GM19395 (cell line): ENCODE measurements around the gene GPANK1.
A peak's percentile ranks its signal among the peaks of the same experiment; 100 is the strongest.
"Not testable (repeated sequence)": the region's sequence is repeated elsewhere in the genome, so short reads cannot be mapped to it uniquely, and the experiment has no call there.

Source experiments
- ATAC-seq: cut with Tn5 transposase; IDR thresholded peaks from one replicate; pipeline ENCODE4 v1.9.1; 2021; ENCODE audit warnings: mild to moderate bottlenecking, moderate library complexity; ENCODE audit not compliant: unreplicated experiment

Gene GPANK1

GRCh38 chr6:31664790-31665500, at the start of gene GPANK1:
Gene GPANK1 (minus strand): TSS chr6:31664997. CDS start chr6:31664478, 519 bp downstream.
- peak; percentile 37 for ATAC-seq

- ATAC-seq = no peak
Observed at GRCh38 chr6:31713991-31714684, 49.3 kb upstream of the GPANK1 start.

GRCh38 chr6:31713465-31713864, 48.7 kb upstream of the GPANK1 start:
- ATAC-seq = no peak

DNA sequence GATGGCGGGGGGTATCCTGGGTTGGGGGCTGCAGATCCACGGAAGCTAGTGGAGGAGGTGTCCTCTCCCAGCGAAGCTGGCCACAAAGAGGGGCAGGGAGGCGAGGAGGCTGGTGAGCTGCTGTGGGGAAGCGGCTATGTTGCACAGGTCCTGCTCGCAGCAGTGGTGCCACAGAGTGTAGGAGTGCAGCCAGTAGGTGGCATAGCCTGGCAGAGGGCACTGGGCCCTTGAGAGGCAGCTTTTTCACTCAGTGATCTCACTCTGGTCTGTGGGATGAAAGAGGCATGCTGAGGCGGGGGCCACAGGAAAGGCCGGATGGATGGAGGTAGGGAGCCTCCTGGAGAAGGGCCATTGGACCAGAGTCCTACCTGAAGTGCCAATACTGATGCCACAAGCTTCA, 47.5 kb upstream of the GPANK1 start:
- ATAC-seq = no peak

DNA sequence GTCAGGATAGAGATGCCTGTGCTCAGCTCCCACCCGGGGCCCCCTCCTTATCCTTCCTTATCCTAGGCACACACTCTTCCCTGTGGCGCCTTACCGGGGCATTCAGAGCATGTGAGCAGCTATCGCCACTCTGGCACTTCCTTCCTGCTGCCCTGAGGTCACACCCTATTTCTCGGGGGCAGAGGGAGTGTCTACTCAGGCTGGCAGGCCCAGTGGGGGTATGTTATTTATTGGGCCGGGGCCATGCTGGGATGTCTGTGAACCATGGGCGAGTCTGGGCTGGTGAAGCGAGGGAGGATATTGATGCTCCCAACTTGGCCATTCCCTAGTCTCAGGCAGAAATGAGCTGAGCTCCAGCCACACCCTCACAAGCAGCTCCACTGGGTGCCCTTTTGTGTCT, 46.4 kb upstream of the GPANK1 start:
- no peak for ATAC-seq

- no peak for ATAC-seq
Observed at GRCh38 chr6:31710523-31711219, 45.9 kb upstream of the GPANK1 start.

DNA sequence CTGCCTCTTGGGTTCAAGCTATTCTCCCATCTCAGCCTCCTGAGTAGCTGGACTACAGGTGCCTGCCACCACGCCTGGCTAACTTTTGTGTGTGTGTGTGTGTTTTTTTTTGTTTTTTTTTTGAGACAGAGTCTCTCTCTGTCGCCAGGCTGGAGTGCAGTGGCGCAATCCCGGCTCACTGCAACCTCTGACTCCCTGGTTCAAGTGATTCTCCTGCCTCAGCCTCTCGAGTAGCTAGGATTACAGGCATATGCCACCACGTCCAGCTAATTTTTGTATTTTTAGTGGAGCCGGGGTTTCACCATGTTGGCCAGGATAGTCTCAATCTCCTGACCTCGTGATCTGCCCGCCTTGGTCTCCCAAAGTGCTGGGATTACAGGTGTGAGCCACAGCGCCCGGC, 44.4 kb upstream of the GPANK1 start:
- not testable (repeated sequence) for ATAC-seq

DNA sequence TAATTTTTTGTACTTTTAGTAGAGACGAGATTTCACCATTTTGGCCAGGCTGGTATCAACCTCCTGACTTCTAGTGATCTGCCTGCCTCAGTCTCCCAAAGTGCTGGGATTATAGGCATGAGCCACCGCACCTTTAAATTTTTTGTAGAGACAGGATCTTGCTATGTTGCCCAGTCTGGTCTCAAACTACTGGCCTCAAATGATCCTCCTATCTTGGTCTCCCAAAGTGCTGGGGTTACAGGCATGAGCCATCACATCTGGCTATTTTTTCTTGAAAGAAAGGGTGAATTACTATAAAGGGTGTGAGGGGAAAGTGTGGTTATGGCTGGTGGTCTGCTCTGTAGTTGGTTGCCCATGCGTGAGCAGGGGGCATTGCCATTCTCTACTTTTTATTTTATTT, 43.4 kb upstream of the GPANK1 start:
- no peak for ATAC-seq

- ATAC-seq = no peak
Observed at GRCh38 chr6:31707701-31708100, 42.9 kb upstream of the GPANK1 start.

- ATAC-seq = no peak
Observed at GRCh38 chr6:31706599-31706998, 41.8 kb upstream of the GPANK1 start, which contains the start of gene LY6G6F. Gene LY6G6F (plus strand): TSS chr6:31706866. CDS start chr6:31706907, 41 bp downstream.

- no peak for ATAC-seq
Observed at GRCh38 chr6:31705931-31706330, 41.1 kb upstream of the GPANK1 start.

GRCh38 chr6:31702819-31703716, 38.3 kb upstream of the GPANK1 start, which contains the start of gene ABHD16A:
Gene ABHD16A (minus strand): TSS chr6:31703324. CDS start chr6:31703281, 43 bp downstream.
- ATAC-seq = peak; percentile 87

DNA sequence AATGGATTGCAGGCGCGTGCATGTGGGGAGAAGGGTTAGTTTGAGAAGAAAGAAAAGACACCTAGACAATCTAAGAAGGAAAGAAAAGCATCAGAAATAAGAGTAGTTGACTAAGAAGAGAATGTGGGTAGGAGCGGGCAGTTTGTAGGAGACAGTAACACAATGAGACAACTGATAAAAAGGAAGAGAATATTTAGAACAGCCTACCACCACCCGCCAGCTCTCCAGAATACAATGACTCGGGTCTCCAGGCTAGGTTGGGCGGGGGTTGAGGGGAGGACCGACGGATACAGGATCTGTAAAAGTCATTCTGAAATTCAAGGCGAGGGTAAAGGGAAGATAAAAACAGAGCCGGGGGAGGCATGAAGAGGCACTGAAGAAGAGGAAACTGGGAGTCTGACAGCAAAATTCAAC, 37.6 kb upstream of the GPANK1 start:
- ATAC-seq = peak; percentile 8

- ATAC-seq = no peak
Observed at GRCh38 chr6:31701666-31702404, 37.0 kb upstream of the GPANK1 start.

DNA sequence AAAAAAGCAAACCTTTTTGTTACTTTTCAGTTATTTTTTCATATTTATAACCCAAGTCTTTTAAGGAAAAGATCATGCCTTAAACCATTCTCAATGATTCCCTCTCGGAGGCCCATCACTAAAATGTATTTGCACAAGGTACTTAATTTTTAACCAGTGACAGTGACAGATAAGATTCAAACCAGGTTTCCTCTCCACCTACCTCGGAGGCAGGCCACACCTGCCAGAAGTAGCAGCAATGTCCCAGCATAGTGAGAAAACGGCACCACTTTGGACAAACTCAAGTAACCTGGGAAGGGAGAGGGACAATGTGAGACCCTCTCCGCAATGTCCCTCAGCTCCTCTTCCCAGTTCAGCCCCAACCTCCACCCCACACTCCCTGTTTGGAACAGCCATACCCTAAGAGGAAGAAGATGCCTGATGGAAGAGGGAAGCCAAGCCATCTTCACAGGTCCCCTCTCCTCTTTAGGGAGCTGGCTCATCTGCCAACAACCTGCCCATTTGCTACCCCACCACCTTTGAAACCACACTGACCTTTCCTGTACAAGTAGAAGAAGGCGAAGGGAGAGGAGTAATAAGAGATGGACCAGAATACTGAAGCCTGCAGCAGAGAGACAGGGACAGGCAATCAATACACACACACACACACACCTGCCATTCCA, 36.1 kb upstream of the GPANK1 start:
- no peak for ATAC-seq

DNA sequence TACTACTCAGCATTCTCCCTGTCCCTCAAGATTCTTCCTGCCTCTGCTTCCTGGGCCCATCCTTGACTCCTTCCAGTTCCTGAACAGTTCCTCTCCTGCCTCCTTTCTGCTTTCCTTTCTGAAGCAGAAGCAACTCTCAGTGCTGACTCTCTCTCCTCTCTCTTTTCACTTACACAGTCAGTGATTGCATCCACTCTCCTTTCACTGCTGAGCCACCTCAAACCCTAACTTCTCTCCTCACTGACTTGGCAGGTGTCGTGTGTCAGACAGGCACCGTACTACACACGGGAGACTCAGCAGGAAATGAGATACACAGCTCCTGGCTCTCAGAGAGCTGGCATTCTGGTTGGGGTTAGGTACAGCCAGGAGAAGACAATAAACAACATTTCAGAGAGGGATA, 32.8 kb upstream of the GPANK1 start:
- ATAC-seq = no peak

- no peak for ATAC-seq
Observed at GRCh38 chr6:31693535-31693934, 28.7 kb upstream of the GPANK1 start.

DNA sequence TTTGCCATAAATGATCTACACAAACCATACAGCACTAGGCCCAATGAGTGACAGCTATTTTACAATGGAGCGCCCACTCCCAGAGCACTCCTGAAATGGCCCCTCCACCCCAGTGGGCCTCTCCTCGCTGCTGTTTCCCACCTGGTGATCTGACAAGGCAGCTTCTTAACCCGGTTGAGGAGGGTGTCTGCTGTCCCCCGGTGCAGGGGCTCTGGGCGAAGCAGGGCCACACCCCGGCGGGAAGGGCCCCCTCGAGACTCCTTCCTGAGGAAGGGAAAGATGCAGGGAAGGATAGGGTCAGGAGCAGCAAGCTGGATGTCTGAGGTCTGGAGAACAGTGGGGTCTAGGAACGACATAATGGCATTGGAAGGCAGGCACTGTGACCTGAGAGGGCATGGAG, 28.1 kb upstream of the GPANK1 start:
- no peak for ATAC-seq

DNA sequence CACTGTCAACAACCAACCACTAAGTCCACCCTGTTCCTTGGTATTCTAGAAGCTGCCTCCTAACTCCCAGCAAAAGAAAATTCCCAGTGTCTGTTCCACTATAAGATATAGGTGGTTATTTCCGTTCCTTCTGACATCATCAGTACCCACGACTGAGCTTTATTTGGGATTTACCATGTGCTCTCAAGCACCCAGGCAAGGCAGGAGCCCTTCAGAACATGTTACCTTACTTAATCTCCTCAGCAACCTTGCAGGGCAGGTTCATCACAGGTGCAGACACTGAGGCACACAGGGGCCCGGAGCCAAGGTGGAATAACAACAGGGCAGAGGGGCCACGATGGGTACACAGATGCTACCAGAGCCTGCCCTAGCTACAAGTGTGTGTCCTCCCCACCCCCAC, 27.6 kb upstream of the GPANK1 start:
- no peak for ATAC-seq
